Urinary bladder (tissue), 4 donors: ENCODE results near the gene SLC13A3. TPM values are rescaled to one million over a fixed set of nuclear protein-coding genes. Genes with fewer than 3 reads are reported as not detected.

ENCODE experiments used
- DNase-seq: peaks from one replicate; pipeline ENCODE4 v3.0.0-alpha.2; 2015; ENCODE audit errors: extremely low spot score
- H3K27ac ChIP-seq: one replicate; pipeline ENCODE4 v1.5.1; 2013; ENCODE audit warnings: low read depth, mild to moderate bottlenecking, moderate library complexity
- H3K36me3 ChIP-seq: one replicate; pipeline ENCODE4 v1.6.1; 2013; ENCODE audit warnings: mild to moderate bottlenecking, moderate library complexity; ENCODE audit not compliant: insufficient read depth
- H3K4me1 ChIP-seq: one replicate; pipeline ENCODE4 v1.6.1; 2013; ENCODE audit warnings: mild to moderate bottlenecking, moderate library complexity; ENCODE audit not compliant: insufficient read depth
- H3K4me3 ChIP-seq: one replicate; pipeline ENCODE4 v1.5.1; 2013; ENCODE audit warnings: low read depth, low read length
- WGBS: extraction: QIAGEN DNeasy Blood & Tissue Kit; methylation state at CpG from one replicate; pipeline ENCODE4 v1.1.7; 2013; 5-methylcytosine and 5-hydroxymethylcytosine counted together
- polyA plus RNA-seq: library from polyadenylated mRNA; stranded (reverse); fragments of 200-250 nt; gene quantifications from one replicate; pipeline ENCODE4 v1.2.3, GENCODE V29; 2013
- total RNA-seq: library from RNA; depleted of rRNA; stranded (reverse); fragments of >200 nt; gene quantifications from one replicate; pipeline ENCODE4 v1.2.3, GENCODE V29; 2014
- donor health status: healthy with polysubstance abuse.
- donor health status: healthy.

SLC13A3 gene
- total and polyA plus RNA-seq, 2 donors: 0.77 to 5.4 TPM

- Histone ChIP-seq H3K4me1 (no peaks in the 10 kb centered on the region), H3K4me3 (no peak overlapping the region), H3K36me3 (no peaks in the 10 kb centered on the region), H3K27ac (no peak overlapping the region)
- WGBS: 86% methylated on average over 5 of the region's 5 CpGs
- DNase-seq: no peak
These were observed 102.6 kb downstream of the SLC13A3 start for GRCh38 chr20:46548688-46549087.

GRCh38 chr20:46547995-46548394, 103.3 kb downstream of the SLC13A3 start:
- H3K4me3 ChIP-seq: no peak overlapping the region
- no peak overlapping the region for H3K27ac ChIP-seq
- WGBS: 85% methylated on average over 6 of the region's 6 CpGs
- H3K36me3 ChIP-seq: no peaks in the 10 kb centered on the region
- DNase-seq: no peak
- H3K4me1 ChIP-seq: no peaks in the 10 kb centered on the region

- H3K27ac ChIP-seq: no peak overlapping the region
- no peak for DNase-seq
- no peaks in the 10 kb centered on the region for H3K4me1 ChIP-seq
- H3K4me3 ChIP-seq: no peak overlapping the region
- no peaks in the 10 kb centered on the region for H3K36me3 ChIP-seq
- 69% methylated on average over 6 of the region's 6 CpGs for WGBS
These were observed 104.3 kb downstream of the SLC13A3 start for GRCh38 chr20:46546936-46547335.

GRCh38 chr20:46546298-46546697, 105.0 kb downstream of the SLC13A3 start:
- Histone ChIP-seq H3K36me3 (no peaks in the 10 kb centered on the region), H3K27ac (no peak overlapping the region), H3K4me3 (no peak overlapping the region), H3K4me1 (no peaks in the 10 kb centered on the region)
- WGBS: 80% methylated on average over 3 of the region's 3 CpGs
- no peak for DNase-seq

- no peak overlapping the region for H3K27ac ChIP-seq
- H3K4me1 ChIP-seq: no peaks in the 10 kb centered on the region
- 94% methylated on average over 9 of the region's 9 CpGs for WGBS
- H3K4me3 ChIP-seq: no peak overlapping the region
- DNase-seq: no peak
- H3K36me3 ChIP-seq: no peaks in the 10 kb centered on the region
These were observed 105.5 kb downstream of the SLC13A3 start for GRCh38 chr20:46545827-46546138.

GRCh38 chr20:46545077-46545826, 106.0 kb downstream of the SLC13A3 start:
- no peaks in the 10 kb centered on the region for H3K36me3 ChIP-seq
- no peak overlapping the region for H3K4me3 ChIP-seq
- WGBS: 82% methylated on average over 14 of the region's 14 CpGs
- H3K4me1 ChIP-seq: no peaks in the 10 kb centered on the region
- no peak overlapping the region for H3K27ac ChIP-seq
- DNase-seq: no peak

- Histone ChIP-seq H3K4me1 (no peaks in the 10 kb centered on the region), H3K36me3 (no peaks in the 10 kb centered on the region), H3K27ac (no peak overlapping the region), H3K4me3 (no peak overlapping the region)
- WGBS: 90% methylated on average over 3 of the region's 3 CpGs
- DNase-seq: no peak
These were observed 106.7 kb downstream of the SLC13A3 start for GRCh38 chr20:46544576-46544975.

GRCh38 chr20:46543959-46544358, 107.3 kb downstream of the SLC13A3 start:
- WGBS: 42% methylated on average over 1 of the region's 1 CpG
- DNase-seq: no peak
- Histone ChIP-seq H3K27ac (no peak overlapping the region), H3K4me3 (no peak overlapping the region), H3K4me1 (no peaks in the 10 kb centered on the region), H3K36me3 (no peaks in the 10 kb centered on the region)

GRCh38 chr20:46543033-46543432, 108.2 kb downstream of the SLC13A3 start:
- DNase-seq: no peak
- H3K4me1 ChIP-seq: no peaks in the 10 kb centered on the region
- no peak overlapping the region for H3K4me3 ChIP-seq
- H3K36me3 ChIP-seq: no peaks in the 10 kb centered on the region
- WGBS: 73% methylated on average over 4 of the region's 4 CpGs
- H3K27ac ChIP-seq: no peak overlapping the region

GRCh38 chr20:46541229-46541935, 109.9 kb downstream of the SLC13A3 start:
- no peak for DNase-seq
- no peaks in the 10 kb centered on the region for H3K4me1 ChIP-seq
- WGBS: 64% methylated on average over 36 of the region's 36 CpGs
- no peak overlapping the region for H3K4me3 ChIP-seq
- no peak overlapping the region for H3K27ac ChIP-seq
- no peaks in the 10 kb centered on the region for H3K36me3 ChIP-seq

GRCh38 chr20:46539113-46539512, 112.1 kb downstream of the SLC13A3 start:
- H3K4me3 ChIP-seq: no peak overlapping the region
- no peak for DNase-seq
- no peaks in the 10 kb centered on the region for H3K4me1 ChIP-seq
- no peak overlapping the region for H3K27ac ChIP-seq
- no peaks in the 10 kb centered on the region for H3K36me3 ChIP-seq
- WGBS: 75% methylated on average over 2 of the region's 2 CpGs

- H3K36me3 ChIP-seq: no peaks in the 10 kb centered on the region
- no peak overlapping the region for H3K4me3 ChIP-seq
- 68% methylated on average over 4 of the region's 4 CpGs for WGBS
- H3K27ac ChIP-seq: no peak overlapping the region
- H3K4me1 ChIP-seq: no peaks in the 10 kb centered on the region
- no peak for DNase-seq
These were observed 120.6 kb downstream of the SLC13A3 start for GRCh38 chr20:46530640-46531039.

GRCh38 chr20:46523696-46524328, 127.4 kb downstream of the SLC13A3 start:
- Histone ChIP-seq H3K4me3 (no peak overlapping the region), H3K36me3 (no peaks in the 10 kb centered on the region), H3K27ac (no peak overlapping the region), H3K4me1 (no peaks in the 10 kb centered on the region)
- 49% methylated on average over 2 of the region's 2 CpGs for WGBS
- no peak for DNase-seq

GRCh38 chr20:46523108-46523507, 128.2 kb downstream of the SLC13A3 start:
- WGBS: 45% methylated on average over 5 of the region's 5 CpGs
- no peak overlapping the region for H3K4me3 ChIP-seq
- no peaks in the 10 kb centered on the region for H3K4me1 ChIP-seq
- no peaks in the 10 kb centered on the region for H3K36me3 ChIP-seq
- H3K27ac ChIP-seq: no peak overlapping the region
- DNase-seq: no peak
